Activated CD4-positive, alpha-beta T cell treated with anti-CD3 and anti-CD28 coated beads for 48 hours (primary cell): Measurements from ENCODE around the gene CEP83.
"Not testable (repeated sequence)": the region's sequence is repeated elsewhere in the genome, so short reads cannot be mapped to it uniquely, and the experiment has no call there.

Experiments used
- DNase-seq: peaks from one replicate; pipeline ENCODE4 v3.0.0-alpha.2; 2020

CEP83 gene

DNA sequence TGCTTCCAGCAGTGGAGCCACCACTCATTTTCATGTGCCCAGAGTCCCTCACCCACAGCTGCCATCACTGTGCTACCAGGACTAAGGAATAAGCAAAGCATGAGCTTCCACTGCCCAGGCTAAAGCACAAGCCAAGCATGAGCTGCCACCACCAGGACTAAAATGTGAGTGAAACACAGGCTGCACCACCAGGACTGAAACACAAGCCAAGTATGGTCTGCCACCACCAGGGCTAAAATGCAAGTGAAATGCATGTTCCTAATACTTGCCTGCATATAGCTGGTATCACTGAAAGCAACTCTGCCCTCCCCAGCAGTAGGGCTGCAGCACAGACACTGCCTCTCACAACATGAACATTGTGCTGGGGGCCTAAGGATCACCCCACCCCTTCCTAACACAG lies 30.0 kb downstream of the CEP83 start:
- DNase-seq = no peak

DNA sequence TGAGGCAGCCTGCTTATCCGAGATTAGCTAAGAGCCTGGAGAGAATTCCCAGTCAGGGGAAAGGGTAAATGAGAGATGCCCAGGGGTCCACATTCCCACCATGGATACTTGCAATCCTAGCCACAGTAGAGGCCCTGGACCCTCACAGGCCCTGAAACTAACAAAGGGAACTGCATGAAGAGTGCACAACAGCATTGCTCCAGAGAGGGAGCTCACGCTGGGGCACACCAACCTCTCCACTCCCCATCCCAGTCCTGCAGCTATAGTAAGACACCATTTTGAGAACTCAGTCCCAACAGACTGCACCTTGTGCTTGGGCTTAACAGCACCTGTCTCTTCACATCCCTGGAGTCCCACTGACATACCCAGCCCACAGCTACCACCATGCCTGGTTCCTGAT lies 30.5 kb downstream of the CEP83 start:
- DNase-seq = no peak

DNA sequence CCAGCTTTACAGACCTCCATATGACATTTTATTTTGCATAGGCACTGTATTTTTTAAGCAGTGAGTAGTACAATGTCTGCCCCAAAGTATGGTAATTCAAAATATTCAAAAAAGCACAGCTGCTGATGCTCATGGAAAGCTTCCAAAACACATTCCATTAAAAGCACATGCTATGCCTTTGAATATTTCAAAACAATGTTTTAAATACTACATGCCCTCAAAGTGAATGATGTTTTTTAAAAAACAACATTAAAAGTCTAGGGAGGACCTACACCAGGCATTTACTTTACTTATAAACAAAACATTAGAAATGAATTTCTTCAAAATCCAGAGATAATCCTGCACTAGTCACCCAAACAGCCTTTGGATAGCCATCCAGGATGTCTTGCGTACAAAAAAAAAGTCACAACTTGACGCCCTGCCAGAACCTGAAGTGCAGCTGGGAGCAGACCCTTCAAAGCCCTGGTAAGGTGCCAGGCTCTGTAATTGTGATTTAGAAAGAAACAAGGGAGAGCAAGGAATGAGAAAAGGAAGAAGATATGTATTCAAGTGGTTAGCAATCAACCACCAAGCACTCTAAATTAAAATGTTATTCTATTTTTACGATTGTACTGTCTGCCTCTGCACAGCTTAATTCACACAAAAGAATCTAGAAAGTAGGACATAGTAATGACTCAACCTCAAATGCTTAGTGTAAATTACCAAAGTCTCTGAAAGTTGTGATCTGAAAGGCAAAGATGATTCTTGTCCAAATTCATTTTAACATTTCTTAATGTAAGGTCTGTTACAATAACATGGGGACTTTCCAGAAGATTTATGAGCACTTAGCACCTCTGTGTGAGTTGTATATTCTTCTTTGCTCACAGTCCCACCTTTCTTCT lies 31.9 kb downstream of the CEP83 start:
- DNase-seq = no peak

DNA sequence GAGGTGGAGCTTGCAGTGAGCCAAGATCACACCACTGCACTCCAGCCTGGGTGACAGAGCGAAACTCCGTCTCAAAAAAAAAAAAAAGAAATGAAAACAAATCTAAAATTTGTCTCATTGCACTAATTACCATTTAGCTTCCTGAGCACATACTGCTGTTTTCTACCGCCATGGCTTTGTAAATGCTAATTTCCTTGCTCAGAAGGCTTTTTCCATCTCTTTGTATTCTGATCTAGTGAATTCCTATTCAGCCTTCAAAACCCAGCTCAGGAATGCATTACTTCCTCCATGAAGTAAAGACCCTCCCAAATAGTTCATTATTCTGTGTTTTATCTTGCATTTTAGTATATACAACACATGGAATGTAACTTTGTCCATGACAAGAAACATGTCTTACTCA lies 33.6 kb downstream of the CEP83 start:
- no peak for DNase-seq

DNA sequence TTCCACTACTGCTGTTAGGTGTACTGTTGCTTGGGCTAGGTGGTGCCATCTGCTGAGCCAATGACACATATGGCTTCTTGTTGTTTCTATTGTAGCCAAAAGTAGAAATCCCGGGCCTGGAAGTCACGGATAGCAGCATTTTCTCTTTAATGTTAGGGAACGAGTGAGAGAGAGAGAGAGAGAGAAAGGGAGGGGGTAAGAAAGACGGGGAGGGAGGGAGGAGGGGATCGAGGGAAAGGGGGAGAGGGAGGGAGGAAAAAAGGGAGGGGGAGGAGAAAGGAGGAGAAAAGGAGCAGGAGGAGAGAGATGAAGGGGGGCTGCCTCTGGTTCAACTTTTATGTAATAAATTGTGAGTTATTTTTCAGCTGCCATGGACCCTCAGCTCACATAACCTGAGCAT lies 34.8 kb downstream of the CEP83 start:
- DNase-seq = not testable (repeated sequence)

DNA sequence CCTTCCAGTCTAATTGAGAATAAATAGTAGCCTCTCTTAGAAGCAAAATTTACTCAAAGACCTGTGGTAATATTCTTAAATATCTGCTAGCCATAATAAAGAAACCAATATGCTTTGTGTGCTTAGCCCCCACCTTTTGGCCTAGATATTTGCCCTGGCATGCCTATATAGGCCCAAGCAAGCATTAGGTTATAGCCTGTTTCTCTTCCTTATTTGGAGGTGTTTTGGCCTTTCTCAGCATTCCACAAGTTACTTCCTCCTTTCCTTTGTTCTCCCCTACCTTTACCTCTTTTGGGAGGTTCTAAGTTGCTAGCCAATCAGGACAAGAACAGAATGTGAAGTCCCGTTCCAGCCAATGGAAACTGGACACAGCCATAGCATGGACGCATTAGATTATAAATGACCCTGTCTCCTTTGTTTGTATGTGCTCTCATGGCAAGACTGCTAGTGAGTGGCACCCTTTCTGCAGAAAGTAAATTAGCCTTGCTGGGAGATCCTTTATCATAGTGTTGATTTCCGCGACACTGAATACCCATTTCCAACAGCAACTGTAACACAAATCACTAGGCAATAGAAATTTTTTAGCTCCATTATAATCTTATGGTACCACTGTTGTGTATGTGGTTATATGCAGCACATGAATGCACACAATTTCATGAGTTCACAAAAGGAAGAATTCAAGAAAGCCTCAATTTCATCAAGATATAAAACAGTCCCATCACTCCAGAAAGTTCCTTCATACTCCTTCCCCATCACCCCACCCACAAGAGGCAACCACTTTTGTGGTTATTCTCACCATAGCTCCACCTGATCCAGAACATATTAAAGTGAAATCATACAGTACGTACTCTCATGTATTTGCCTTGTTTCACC lies 37.6 kb downstream of the CEP83 start:
- no peak for DNase-seq

DNA sequence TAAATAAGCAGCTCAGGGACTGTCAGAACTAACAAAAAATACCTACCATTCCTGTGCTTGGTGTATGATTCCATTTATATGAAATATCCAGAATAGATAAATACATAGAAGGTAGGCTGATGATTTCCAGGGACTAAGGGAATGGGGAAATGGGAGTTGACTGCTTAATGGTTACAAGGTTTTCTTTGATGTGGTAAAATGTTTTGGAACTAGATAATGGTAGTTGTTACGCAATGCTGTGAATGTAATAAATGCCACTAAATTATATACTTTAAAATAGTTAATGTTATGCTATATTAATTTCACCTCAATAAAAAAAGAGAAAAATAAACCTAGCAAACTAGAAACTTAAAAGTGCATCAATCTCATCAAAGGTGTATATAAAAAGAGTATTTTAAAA lies 41.1 kb downstream of the CEP83 start:
- no peak for DNase-seq

DNA sequence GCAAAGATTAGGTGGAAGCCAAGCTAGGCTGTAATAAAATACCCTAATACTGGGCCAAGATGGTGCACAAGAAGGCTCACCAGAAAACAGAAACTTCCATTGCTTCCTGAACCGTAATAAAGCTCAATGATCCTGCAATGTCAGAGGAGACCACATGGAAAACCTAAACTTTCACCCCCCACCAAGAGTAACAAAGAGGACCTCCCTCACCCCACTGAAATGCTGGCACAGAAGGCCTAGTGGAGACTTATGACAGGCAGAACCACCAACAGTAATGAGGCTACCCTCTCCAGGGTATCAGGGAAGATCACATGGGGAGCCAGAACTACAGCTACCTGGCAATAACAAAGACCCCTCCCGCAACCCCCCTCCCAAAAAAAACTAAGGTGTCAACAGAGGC lies 43.1 kb downstream of the CEP83 start:
- no peak for DNase-seq

DNA sequence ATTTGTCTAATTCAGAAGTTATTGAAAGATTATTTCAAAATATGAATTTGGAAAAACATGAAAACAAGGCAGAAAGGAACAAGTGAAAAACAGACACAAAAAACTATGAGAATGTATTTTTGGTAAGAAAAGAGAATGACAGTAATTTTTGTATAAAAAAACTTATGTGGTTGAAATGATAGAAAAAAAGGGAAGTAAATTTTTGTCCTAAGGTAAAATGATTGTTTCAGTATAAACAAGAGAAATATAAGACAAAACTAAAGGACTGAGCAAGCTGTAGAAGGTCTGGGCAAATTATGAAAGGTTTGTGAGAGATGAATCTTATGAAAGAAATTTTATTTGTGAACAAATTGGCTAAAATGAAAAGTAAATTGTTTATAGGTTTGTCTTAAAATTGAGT lies 44.6 kb downstream of the CEP83 start:
- DNase-seq = no peak

DNA sequence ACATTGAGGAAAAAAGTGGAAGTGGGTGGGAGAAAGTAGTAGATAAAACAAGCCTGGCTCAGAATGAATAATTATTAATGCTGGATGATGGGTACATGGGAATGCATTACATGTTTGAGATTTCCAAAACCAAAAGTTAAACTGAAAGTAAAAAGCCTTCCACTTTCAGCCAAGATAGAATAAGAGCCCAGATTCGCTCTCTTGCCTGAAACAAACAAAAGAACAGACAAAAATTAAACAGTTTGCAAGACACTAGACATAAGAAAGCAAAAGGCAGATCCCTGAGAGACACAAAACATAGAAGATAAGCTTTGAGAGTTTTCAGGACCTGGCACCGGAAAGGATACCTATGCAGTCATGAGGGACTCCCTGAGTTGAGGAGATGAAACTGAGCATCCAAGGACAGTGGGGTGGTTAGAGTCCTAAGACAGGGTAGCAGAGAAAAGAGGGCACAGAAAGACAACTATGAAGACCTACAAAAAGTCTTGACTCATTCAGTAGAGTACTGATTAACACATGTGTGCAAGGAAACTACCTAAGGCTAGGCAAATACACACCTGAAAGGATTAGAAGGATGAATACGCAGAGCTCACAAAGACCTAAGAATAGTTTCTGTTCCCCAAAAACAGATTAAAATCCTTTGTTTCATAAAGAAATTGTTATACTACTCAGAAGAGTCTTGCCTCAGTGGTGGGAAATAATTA lies 54.1 kb downstream of the CEP83 start:
- no peak for DNase-seq

DNA sequence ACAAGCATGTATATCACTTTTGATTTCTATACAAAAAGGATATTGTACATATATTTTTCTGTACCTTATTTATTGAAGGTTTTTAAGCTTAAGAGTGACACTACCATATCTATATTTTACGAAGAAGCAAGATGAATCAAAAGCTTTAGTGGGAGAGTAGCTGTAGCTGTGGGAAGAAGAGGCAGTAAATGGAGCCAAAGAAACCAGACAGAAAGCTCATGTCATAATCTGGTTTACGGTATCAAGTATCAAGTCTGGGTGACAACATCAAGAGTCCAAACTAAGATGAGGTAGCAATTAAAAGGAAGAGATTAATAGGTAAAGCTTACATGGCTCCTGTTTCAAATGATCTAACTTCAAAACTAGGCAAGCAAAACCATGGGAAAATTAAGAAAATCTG lies 54.8 kb downstream of the CEP83 start:
- no peak for DNase-seq

DNA sequence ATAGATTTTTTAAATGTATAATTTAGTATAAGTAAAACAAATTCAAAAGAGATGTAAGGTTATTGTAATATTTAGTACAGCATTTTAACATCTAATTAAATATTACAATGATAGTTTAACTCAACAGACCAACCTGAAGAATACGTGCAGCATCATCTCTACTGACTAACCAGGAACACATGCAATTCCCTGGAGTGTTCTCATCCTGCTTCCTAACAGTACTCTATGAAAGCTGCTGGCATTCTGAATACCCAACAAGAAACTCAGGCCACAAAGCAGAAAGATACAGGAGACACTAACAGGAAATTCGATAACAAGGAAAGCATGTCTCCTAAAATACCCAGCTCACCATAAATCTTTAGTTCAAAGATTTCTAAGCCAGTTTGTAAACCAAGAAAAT lies 58.3 kb downstream of the CEP83 start:
- DNase-seq = no peak

DNA sequence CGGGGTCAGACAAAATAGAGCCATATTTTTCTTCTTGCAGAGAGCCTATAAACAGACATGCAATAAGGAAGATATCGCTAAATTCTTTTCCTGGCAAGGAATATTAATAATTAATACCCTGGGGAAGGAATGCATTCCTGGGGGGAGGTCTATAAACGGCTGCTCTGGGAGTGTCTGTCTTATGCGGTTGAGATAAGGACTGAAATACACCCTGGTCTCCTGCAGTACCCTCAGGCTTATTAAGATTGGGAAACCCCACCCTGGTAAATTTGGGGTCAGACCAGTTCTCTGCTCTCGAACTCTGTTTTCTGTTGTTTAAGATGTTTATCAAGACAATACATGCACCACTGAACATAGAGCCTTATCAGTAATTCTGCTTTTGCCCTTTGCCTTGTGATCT lies 61.0 kb downstream of the CEP83 start:
- not testable (repeated sequence) for DNase-seq

DNA sequence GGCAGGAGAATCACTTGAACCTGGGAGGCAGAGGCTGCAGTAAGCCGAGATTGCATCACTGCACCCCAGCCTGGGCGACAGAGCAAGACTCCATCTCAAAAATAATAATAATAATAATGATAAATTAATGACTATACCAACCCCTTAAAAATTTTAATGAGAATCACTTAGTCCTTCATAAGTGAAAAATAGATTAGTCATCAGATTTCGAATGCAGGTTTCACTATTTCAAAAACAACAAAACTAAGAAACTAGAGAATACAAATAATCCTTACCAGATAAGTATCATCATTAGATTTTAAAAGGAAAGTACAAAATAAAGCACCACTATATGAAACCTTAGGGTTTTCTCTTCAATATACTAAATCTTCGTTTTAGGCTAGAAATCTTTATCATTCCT lies 62.3 kb downstream of the CEP83 start:
- no peak for DNase-seq

DNA sequence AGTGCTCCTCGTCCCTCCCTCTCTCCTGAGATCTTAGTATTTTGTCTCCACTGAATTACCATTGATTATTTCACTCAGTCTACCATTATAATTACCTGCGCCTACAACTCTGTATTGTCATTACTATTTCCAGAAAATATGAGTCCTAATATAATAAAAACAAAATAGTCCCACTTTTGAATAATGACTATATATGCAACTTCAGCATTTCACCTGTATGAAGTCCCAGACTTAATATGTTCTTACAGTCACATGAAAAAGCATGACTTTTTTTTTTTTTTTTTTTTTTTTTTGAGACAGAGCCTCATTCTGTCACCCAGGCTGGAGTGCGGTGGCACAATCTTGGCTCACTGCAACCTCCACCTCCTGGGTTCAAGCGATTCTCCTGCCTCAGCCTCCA lies 63.7 kb downstream of the CEP83 start:
- not testable (repeated sequence) for DNase-seq

DNA sequence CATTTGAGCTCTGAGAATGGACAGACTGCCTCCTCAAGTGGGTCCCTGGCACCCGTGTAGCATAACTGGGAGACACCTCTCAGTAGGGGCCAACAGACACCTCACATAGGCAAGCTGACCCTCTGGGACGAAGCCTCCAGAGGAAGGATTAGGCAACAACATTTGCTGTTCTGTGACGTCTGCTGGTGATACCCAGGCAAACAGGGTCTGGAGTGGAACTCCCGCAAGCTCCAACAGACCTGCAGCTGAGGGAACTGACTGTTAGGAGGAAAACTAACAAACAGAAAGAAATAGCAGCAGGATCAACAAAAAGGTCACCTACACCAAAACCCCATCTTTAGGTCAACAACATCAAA lies 69.6 kb downstream of the CEP83 start:
- DNase-seq = no peak

DNA sequence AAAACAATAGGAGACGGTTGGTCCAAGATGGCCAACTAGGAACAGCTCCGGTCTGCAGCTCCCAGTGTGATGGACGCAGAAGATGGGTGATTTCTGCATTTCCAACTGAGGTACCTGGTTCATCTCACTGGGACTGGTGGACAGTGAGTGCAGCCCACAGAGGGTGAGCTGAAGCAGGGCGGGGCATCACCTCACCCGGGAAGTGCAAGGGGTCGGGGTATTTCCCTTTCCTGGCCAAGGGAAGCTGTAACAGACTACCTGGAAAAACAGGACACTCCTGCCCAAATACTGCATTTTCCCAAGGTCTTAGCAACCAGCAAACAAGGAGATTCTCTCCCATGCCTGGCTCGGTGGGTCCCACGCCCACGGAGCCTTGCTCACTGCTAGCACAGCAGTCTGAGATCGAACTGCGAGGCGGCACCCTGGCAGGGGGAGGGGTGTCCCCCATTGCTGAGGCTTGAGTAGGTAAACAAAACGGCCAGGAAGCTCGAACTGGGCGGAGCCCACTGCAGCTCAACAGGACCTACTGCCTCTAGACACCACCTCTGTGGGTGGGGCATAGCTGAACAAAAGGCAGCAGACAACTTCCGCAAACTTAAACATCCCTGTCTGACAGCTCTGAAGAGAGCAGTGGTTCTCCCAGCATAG lies 70.1 kb downstream of the CEP83 start:
- not testable (repeated sequence) for DNase-seq

DNA sequence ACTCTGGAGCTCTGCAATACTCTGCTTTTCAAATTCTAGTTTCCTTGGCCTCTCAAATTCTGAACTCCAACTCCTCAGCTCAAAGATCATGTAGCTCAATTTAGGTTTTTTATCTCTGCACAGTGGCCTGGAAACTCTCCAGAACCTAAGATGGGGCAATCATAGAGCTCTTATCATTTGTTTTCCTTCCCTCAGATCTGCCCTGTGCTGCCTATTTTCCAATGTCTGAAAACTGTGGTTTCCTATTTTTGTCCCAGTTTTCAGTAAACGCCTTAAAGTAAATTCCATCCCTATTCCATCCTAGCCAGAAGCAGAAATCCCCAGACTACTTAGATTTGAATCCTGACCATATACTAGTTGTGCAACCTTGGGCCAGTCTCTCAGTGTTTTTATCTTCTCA lies 73.2 kb downstream of the CEP83 start:
- no peak for DNase-seq

DNA sequence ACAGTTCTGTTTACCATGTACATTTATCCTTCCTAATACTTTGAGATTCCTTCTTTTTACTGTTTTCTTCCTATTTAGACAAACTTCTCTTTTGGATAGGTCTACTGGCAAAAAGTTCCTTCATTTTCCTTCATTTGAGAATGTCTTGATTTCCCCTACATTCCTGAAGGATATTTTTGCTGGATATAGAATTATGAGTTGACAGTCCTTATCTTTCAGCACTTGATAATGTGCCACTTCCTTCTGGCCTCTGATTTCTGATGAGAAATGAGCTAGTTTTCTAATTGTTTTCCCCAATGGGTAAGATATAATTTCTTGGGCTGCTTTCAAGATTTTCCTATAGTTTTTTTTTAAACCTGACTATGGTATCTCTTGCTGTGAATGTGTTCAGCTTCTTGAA lies 75.6 kb downstream of the CEP83 start:
- DNase-seq = no peak

DNA sequence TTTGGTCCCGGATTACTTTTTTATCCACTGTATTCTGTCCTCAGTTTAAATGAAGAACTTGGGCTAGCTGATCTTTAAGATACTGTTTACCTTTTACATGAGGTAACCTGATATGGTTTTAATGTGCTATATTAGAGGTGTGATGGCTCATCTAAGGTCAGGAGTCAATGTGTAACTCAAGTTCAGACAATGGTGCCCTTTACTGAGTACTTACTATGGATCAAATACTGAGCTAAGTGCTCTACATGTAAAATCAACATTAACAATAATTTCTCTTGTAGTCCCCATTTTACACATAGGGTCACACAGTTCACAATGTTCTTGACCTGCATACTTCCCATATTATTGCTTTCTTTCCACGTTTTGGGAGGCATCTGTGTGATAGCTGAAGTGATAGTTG lies 79.2 kb downstream of the CEP83 start:
- DNase-seq = no peak

DNA sequence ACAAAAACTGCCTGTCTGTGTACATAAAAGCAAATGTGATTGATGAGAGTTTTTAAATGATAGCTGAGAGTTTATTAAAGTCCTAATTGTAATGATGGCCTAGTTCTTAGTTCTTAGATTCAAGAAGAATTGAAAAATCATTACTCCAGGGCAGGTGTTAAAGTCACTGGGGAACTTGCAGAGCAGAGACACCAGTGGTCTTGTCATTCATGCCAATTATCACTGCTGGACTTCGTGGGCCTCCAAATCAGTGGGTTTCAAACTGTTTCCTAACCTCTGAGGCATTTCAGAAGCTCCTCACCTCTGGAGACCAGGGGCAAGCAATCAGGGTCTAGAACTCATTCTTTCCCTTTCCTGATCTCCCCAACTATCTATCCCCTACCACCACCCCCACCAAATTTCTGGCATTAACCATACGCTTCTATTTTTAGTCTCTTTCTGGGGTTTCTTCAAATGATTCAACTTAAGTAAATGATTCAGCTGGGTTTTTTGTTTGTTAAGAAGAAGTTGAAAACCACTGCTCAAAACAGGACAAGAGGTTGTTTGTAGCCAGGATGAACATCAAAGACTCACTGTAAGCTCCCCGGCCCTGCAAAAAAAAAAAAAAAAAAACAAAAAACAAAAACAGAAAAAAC lies 80.1 kb downstream of the CEP83 start:
- peak; percentile 6 for DNase-seq

DNA sequence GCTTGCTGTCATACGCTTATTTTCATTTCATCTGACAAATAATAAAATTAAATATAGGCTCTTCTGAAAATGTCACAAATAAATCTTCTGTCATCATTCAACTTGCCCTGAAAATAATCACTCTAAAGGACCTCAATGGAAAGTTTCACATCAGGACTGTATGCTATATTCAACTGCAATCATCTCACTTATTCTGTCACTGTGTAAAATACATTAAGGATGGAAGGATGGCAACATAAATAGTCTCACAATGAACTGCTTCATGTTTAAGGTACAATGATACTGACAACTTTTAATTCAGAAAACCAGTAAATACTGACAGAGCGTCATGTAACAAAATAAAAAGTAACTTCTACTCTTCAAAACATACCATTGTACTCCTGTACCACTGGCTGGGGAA lies 82.1 kb downstream of the CEP83 start:
- no peak for DNase-seq

DNA sequence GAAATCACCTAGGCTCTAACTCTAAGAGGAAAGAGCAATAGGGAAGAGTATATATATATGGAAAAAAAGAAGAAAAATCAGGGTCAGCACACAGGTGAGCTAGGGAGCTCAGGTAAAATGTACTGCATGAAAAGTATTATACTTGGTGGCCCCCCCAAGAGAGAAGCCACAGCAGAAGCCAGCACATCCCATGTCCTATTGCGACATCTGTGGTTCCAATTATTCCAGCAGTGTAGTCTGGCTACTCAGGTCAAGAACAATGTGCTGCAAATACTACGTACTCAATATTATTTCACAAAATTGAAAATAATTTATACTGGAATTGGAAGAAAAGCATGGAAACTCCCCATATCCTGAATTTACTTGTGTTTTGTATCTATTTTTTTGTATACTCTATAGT lies 85.5 kb downstream of the CEP83 start:
- no peak for DNase-seq
